GM18526 (cell line): ENCODE data around the gene CEACAM5.

Experiments used
- POLR2A ChIP-seq: IDR thresholded peaks from 3 replicates; pipeline ENCODE4 v1.6.1; 2011; ENCODE audit not compliant: insufficient read length; ENCODE audit errors: extremely low read depth

The CEACAM5 gene

DNA sequence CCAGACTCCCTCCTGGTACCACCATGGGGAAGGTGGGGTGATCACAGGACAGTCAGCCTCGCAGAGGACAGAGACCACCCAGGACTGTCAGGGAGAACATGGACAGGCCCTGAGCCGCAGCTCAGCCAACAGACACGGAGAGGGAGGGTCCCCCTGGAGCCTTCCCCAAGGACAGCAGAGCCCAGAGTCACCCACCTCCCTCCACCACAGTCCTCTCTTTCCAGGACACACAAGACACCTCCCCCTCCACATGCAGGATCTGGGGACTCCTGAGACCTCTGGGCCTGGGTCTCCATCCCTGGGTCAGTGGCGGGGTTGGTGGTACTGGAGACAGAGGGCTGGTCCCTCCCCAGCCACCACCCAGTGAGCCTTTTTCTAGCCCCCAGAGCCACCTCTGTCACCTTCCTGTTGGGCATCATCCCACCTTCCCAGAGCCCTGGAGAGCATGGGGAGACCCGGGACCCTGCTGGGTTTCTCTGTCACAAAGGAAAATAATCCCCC, 505 bp upstream of the CEACAM5 start:
- no peak for TF ChIP-seq POLR2A

DNA sequence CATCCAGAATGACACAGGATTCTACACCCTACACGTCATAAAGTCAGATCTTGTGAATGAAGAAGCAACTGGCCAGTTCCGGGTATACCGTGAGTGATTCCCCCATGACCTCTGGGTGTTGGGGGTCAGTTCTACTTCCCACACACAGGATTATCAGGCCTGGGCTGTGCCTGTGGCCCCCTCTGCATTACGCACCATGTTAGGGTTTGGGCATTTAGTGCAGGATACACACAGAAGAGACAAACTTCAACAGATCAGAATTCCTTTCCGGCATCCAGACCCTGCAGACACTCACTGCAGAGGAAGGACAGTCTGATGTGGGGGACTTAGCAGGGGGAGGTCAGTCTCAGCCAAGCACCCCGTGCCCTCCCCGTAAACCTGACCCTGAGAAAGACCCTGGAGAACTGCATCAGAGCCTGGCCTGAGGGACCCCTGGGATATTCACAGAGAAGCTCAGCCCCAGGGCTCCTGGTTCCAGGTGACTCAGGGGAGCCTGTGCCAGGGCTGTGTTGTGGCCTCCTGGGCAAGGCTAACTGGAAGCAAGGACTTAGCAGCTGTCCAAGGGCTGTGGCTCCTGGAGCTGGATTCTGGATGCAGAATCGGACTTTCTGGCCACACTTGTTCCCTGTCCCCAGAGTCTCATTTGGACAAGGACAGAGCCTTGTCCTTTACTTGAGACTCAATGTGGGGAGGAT, 1.7 kb downstream of the CEACAM5 start:
- no peak for TF ChIP-seq POLR2A

DNA sequence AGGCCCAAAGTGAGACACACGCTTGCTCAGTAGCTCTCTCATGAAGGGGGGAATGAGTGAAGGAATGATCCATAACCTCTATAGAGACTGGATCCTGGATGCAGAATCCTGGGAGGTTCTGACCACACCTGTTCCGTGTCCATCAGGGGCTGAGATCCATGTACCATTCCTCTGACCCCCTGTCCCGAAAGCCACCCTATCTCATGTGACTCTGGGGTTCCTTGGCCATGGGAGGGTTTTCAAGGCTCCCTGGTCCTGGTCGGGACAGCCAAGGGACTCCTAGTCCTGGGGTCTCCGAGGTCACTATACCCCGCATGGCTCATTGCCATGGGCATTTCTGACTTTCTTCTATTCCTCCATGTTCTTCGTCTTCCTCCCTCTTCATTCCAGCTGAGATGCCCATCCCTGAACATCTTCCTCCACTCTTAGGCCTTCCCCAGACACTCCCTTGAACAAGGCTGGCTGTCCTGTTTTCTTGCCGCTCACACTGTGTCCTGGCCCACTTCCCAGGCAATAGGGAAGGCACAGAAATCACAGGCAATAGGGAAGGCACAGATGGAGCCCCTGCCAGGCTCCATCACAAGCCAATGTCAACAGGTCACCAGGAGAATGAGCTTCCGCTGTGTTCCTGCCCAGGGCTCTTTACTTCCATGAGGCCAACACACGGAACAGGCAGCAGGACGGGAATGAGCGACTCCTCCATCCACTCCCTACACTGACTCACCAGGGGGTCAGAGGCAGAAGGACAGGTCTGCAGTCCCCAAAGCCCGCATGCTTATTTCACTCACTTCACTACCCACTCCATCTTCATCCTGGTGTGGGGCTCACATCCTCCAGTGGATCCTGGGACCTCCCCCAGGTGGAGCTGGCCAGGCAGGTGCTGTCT, 3.2 kb downstream of the CEACAM5 start:
- TF ChIP-seq POLR2A: no peak

- no peak for TF ChIP-seq POLR2A
These were observed 6.2 kb downstream of the CEACAM5 start for GRCh38 chr19:41714598-41714997.

DNA sequence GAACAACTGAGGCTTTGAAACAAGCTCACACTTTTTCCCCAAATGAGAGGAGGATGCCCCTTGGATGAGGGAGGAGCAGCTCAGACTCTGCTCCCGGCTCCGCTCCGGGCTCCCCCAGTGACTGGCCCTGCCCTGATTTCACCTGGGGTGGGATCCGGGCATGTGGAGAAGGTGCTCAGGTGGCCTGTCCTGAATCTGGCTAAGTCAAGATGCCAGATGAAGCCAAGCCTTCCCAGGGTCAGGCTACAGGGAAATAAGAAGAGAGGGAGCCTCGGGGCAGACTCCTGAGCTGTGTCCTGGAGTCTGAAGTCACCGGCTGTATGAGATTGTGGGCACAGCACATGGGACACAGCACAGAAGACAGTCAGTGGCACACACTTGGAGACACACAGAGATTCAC, 10.3 kb downstream of the CEACAM5 start:
- TF ChIP-seq POLR2A: no peak

GRCh38 chr19:41720103-41720502, 11.7 kb downstream of the CEACAM5 start:
- TF ChIP-seq POLR2A: no peak

GRCh38 chr19:41726493-41726892, 18.1 kb downstream of the CEACAM5 start:
- TF ChIP-seq POLR2A: no peak

DNA sequence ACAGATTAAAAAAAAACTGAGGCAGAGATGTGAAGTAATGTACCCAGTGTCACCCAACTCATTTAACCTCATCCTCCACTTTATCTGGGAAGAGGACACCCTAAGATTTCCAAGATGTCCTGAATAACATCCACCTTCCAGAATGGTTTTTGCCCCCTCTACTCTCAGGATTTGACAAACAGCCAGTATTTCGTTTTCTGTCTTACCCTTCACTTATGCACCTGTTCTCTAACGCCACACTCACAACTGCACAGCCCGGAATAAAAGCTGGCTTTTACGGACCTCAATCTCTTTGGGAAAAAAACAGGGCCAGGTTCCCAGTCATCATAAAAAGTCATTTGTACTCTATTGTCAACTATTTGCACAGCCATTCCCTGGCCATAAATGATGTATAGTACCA, 25.7 kb downstream of the CEACAM5 start:
- TF ChIP-seq POLR2A: no peak

DNA sequence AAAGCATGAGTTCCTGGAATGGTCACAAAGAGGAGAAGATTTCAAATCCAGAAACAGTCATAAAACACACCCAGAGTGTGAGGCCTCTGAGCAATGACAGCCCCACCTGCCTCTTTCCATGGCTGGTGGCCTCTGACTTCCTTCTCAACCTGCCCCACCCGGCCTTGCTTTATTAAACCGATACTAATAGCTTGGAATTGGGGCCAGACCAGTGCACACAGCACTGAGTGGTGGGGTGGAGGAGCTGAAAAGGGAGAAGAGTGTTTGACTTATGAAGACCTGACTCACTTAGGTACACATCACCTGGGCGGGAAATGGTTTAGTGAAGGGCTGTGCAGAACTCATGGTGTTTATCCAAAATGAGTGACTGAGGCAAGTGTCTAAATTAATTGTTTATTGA, 26.2 kb downstream of the CEACAM5 start:
- TF ChIP-seq POLR2A: no peak

DNA sequence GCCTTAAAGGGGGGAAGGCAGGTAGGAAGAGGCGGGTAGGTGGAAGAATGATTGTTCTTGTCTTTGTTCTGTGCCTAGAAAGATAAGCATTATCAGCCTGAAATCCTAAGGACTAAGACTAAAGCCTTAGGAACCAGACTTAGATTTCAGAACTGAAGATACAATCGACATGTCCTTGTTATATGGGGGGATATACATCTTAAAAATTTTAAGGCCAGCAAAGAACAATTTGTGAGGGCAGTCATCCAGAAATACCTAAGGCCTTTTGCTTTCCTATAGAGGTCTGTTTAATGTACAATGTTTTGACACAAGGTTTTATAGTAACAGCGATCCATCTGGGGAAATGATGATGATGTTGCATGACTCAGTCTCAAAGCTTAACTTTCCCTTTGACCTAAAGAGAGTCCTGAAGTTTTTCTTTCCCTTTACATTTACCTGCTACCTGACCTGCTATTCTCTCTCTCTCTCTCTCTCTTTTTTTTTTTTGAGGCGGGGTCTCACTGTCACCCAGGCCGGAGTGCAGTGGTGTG, 26.7 kb downstream of the CEACAM5 start:
- TF ChIP-seq POLR2A: no peak

- no peak for TF ChIP-seq POLR2A
These were observed 30.9 kb downstream of the CEACAM5 start for GRCh38 chr19:41739361-41739760.

GRCh38 chr19:41740415-41741243, 32.2 kb downstream of the CEACAM5 start:
- no peak for TF ChIP-seq POLR2A

DNA sequence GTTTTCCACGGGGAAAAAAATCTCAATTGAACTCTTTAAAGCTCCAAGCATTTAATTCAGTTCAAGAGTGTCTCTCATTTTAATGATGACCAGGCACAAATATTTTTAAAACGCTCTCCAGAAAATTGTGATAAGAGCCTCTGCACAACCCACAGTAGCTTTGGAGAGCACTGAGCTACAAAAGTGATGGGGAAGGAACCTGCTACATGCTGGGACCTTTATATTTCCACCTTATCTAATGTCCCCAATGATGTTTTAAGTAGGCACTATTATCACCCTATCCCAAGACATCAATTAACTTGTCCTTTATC, 32.8 kb downstream of the CEACAM5 start:
- no peak for TF ChIP-seq POLR2A

- TF ChIP-seq POLR2A: no peak
These were observed 36.4 kb downstream of the CEACAM5 start for GRCh38 chr19:41744850-41745249.

GRCh38 chr19:41745756-41746155, 37.3 kb downstream of the CEACAM5 start:
- TF ChIP-seq POLR2A: no peak

- TF ChIP-seq POLR2A: no peak
These were observed 38.3 kb downstream of the CEACAM5 start for GRCh38 chr19:41746593-41747227.
